GM10248 (cell line): Measurements from ENCODE around the gene EP400.

Source experiments
- CTCF ChIA-PET: fragments of 300-600 bp; sonication (Branson Sonifier 250); formaldehyde crosslinking; extraction: SDS; loops from one replicate; lab custom pipeline; 2021; ENCODE audit warnings: antibody characterized with exemption; lab: Yijun Ruan, JAX
- POLR2A ChIA-PET: fragments of 350-650 bp; sonication (Branson Sonifier 250); formaldehyde crosslinking; extraction: SDS; loops from one replicate; lab custom pipeline; 2020; ENCODE audit warnings: antibody characterized with exemption; lab: Yijun Ruan, JAX
- DNase-seq: peaks from one replicate; pipeline ENCODE4 v3.0.0; 2012; ENCODE audit errors: extremely low spot score
- CTCF ChIP-seq: IDR thresholded peaks from 2 replicates; pipeline ENCODE4 v1.5.1; 2012; ENCODE audit warnings: mild to moderate bottlenecking, low read depth; ENCODE audit errors: extremely low read depth, missing control alignments, control extremely low read depth

Gene EP400

GRCh38 chr12:131933387-131933786 lies 16.4 kb upstream of the EP400 start:
- POLR2A ChIA-PET: no interaction called here
- TF ChIP-seq CTCF: no peak
- no peak for DNase-seq
- CTCF ChIA-PET: no interaction called here

GRCh38 chr12:131934535-131934934 lies 15.2 kb upstream of the EP400 start:
- ChIA-PET POLR2A (no interaction called here), CTCF (no interaction called here)
- no peak for TF ChIP-seq CTCF
- DNase-seq: no peak

GRCh38 chr12:131938082-131938481 lies 11.7 kb upstream of the EP400 start:
- TF ChIP-seq CTCF: no peak
- ChIA-PET POLR2A (no interaction called here), CTCF (interaction anchor here (0.8 kb wide), 1 partner anchor 10 kb away, joined by 4 read pairs; no protein-coding TSS in a partner anchor)
- DNase-seq: no peak

- DNase-seq: no peak
- POLR2A ChIA-PET: interaction anchor here (0.5 kb wide), 1 partner anchor 40 kb away, joined by 3 read pairs; no protein-coding TSS in a partner anchor
These were observed 10.7 kb upstream of the EP400 start for GRCh38 chr12:131939007-131939406.

GRCh38 chr12:131940141-131940547 lies 9.6 kb upstream of the EP400 start:
- ChIA-PET CTCF (interaction anchor here (1.5 to 2.1 kb wide), 2 partner anchors 11 to 104 kb away, joined by 3 to 5 read pairs; partner anchors contain the start of gene PUS1), POLR2A (no interaction called here)
- no peak for TF ChIP-seq CTCF

More at GRCh38 chr12:131939007-131939406, 10.7 kb upstream of the EP400 start:
- TF ChIP-seq CTCF: no peak
- CTCF ChIA-PET: interaction anchor here (1.5 kb wide), 1 partner anchor 10 kb away, joined by 3 read pairs; the partner anchor contains the start of gene PUS1

GRCh38 chr12:131941116-131941986 lies 8.4 kb upstream of the EP400 start:
- POLR2A ChIA-PET: no interaction called here
- CTCF ChIA-PET: interaction anchor here (2.1 kb wide), 1 partner anchor 106 kb away, joined by 5 read pairs; no protein-coding TSS in a partner anchor
- DNase-seq: no peak
- no peak for TF ChIP-seq CTCF

More at GRCh38 chr12:131940141-131940547, 9.6 kb upstream of the EP400 start:
- DNase-seq: no peak
